ENCODE results near the gene CUL4A.
"Not testable (repeated sequence)": the region's sequence is repeated elsewhere in the genome, so short reads cannot be mapped to it uniquely, and the experiment has no call there.

The CUL4A gene

GRCh38 chr13:113232208-113233003 lies 23.0 kb downstream of the CUL4A start:
- Histone ChIP-seq H3K4me3 (ENCODE audit: low read depth in 1 of 5, low read length in 5 of 5) (no peak overlapping the region), H3K27me3 (ENCODE audit: control insufficient read depth in 5 of 5, insufficient read depth in 4 of 5, low read length in 5 of 5) (no peaks in the 10 kb centered on the region), H3K9me3 (ENCODE audit: control insufficient read depth in 5 of 5, low read length in 5 of 5) (no peaks in the 10 kb centered on the region), H3K9ac (ENCODE audit: low read length in 5 of 5) (no peak overlapping the region), H3K36me3 (ENCODE audit: control insufficient read depth in 5 of 5, insufficient read depth in 5 of 5, low read length in 5 of 5) (peaks cover 9 to 84% (median 64%) of the 10 kb centered on the region in 5 donors), H3K27ac (ENCODE audit: low read depth, low read length) (no peak overlapping the region), H3K4me1 (ENCODE audit: control insufficient read depth in 5 of 5, insufficient read depth in 5 of 5, low read length in 5 of 5) (no peaks in the 10 kb centered on the region)

GRCh38 chr13:113233101-113233500 lies 23.7 kb downstream of the CUL4A start:
- Histone ChIP-seq H3K4me1 (ENCODE audit: control insufficient read depth in 5 of 5, insufficient read depth in 5 of 5, low read length in 5 of 5) (no peaks in the 10 kb centered on the region), H3K36me3 (ENCODE audit: control insufficient read depth in 5 of 5, insufficient read depth in 5 of 5, low read length in 5 of 5) (peaks cover 11 to 87% (median 62%) of the 10 kb centered on the region in 5 donors), H3K9ac (ENCODE audit: low read length in 5 of 5) (no peak overlapping the region), H3K4me3 (ENCODE audit: low read depth in 1 of 5, low read length in 5 of 5) (no peak overlapping the region), H3K27ac (ENCODE audit: low read depth, low read length) (no peak overlapping the region), H3K9me3 (ENCODE audit: control insufficient read depth in 5 of 5, low read length in 5 of 5) (no peaks in the 10 kb centered on the region), H3K27me3 (ENCODE audit: control insufficient read depth in 5 of 5, insufficient read depth in 4 of 5, low read length in 5 of 5) (no peaks in the 10 kb centered on the region)

GRCh38 chr13:113238536-113238935 lies 29.1 kb downstream of the CUL4A start:
- no peak overlapping the region for H3K27ac ChIP-seq (ENCODE audit: low read depth, low read length)
- no peaks in the 10 kb centered on the region for H3K27me3 ChIP-seq (ENCODE audit: control insufficient read depth in 5 of 5, insufficient read depth in 4 of 5, low read length in 5 of 5)
- peaks cover 14 to 87% (median 67%) of the 10 kb centered on the region in 5 donors for H3K36me3 ChIP-seq (ENCODE audit: control insufficient read depth in 5 of 5, insufficient read depth in 5 of 5, low read length in 5 of 5)

GRCh38 chr13:113239357-113239756 lies 29.9 kb downstream of the CUL4A start:
- Histone ChIP-seq H3K36me3 (ENCODE audit: control insufficient read depth in 5 of 5, insufficient read depth in 5 of 5, low read length in 5 of 5) (peaks cover 13 to 87% (median 71%) of the 10 kb centered on the region in 5 donors), H3K27me3 (ENCODE audit: control insufficient read depth in 5 of 5, insufficient read depth in 4 of 5, low read length in 5 of 5) (no peaks in the 10 kb centered on the region), H3K9ac (ENCODE audit: low read length in 5 of 5) (no peak overlapping the region), H3K4me3 (ENCODE audit: low read depth in 1 of 5, low read length in 5 of 5) (no peak overlapping the region), H3K9me3 (ENCODE audit: control insufficient read depth in 5 of 5, low read length in 5 of 5) (no peaks in the 10 kb centered on the region), H3K27ac (ENCODE audit: low read depth, low read length) (no peak overlapping the region), H3K4me1 (ENCODE audit: control insufficient read depth in 5 of 5, insufficient read depth in 5 of 5, low read length in 5 of 5) (peaks cover 0 to 15% (median 6%) of the 10 kb centered on the region in 5 donors)

More at GRCh38 chr13:113238536-113238935, 29.1 kb downstream of the CUL4A start:
- no peaks in the 10 kb centered on the region for H3K9me3 ChIP-seq (ENCODE audit: control insufficient read depth in 5 of 5, low read length in 5 of 5)
- H3K4me3 ChIP-seq (ENCODE audit: low read depth in 1 of 5, low read length in 5 of 5), result no peak overlapping the region
- H3K9ac ChIP-seq (ENCODE audit: low read length in 5 of 5), result no peak overlapping the region
- peaks cover 0 to 15% (median 6%) of the 10 kb centered on the region in 5 donors for H3K4me1 ChIP-seq (ENCODE audit: control insufficient read depth in 5 of 5, insufficient read depth in 5 of 5, low read length in 5 of 5)

GRCh38 chr13:113239986-113240385 lies 30.6 kb downstream of the CUL4A start:
- no peak overlapping the region for H3K27ac ChIP-seq (ENCODE audit: low read depth, low read length)
- H3K4me3 ChIP-seq (ENCODE audit: low read depth in 1 of 5, low read length in 5 of 5), result no peak overlapping the region
- peaks cover 13 to 87% (median 70%) of the 10 kb centered on the region in 5 donors for H3K36me3 ChIP-seq (ENCODE audit: control insufficient read depth in 5 of 5, insufficient read depth in 5 of 5, low read length in 5 of 5)
- H3K4me1 ChIP-seq (ENCODE audit: control insufficient read depth in 5 of 5, insufficient read depth in 5 of 5, low read length in 5 of 5), result peaks cover 0 to 15% (median 6%) of the 10 kb centered on the region in 5 donors
- no peak overlapping the region for H3K9ac ChIP-seq (ENCODE audit: low read length in 5 of 5)
- no peaks in the 10 kb centered on the region for H3K27me3 ChIP-seq (ENCODE audit: control insufficient read depth in 5 of 5, insufficient read depth in 4 of 5, low read length in 5 of 5)
- no peaks in the 10 kb centered on the region for H3K9me3 ChIP-seq (ENCODE audit: control insufficient read depth in 5 of 5, low read length in 5 of 5)

GRCh38 chr13:113241623-113242022 lies 32.2 kb downstream of the CUL4A start:
- H3K9me3 ChIP-seq (ENCODE audit: control insufficient read depth in 5 of 5, low read length in 5 of 5); H3K9ac ChIP-seq (ENCODE audit: low read length in 5 of 5); H3K27ac ChIP-seq (ENCODE audit: low read depth, low read length); H3K27me3 ChIP-seq (ENCODE audit: control insufficient read depth in 5 of 5, insufficient read depth in 4 of 5, low read length in 5 of 5); H3K4me3 ChIP-seq (ENCODE audit: low read depth in 1 of 5, low read length in 5 of 5): not testable (repeated sequence)
- peaks cover 14 to 91% (median 76%) of the 10 kb centered on the region in 5 donors for H3K36me3 ChIP-seq (ENCODE audit: control insufficient read depth in 5 of 5, insufficient read depth in 5 of 5, low read length in 5 of 5)
- H3K4me1 ChIP-seq (ENCODE audit: control insufficient read depth in 5 of 5, insufficient read depth in 5 of 5, low read length in 5 of 5), result peaks cover 0 to 15% (median 6%) of the 10 kb centered on the region in 5 donors

GRCh38 chr13:113243847-113244246 lies 34.4 kb downstream of the CUL4A start:
- no peaks in the 10 kb centered on the region for H3K27me3 ChIP-seq (ENCODE audit: control insufficient read depth in 5 of 5, insufficient read depth in 4 of 5, low read length in 5 of 5)
- H3K9ac ChIP-seq (ENCODE audit: low read length in 5 of 5), result no peak overlapping the region
- peaks cover 0 to 15% (median 6%) of the 10 kb centered on the region in 5 donors for H3K4me1 ChIP-seq (ENCODE audit: control insufficient read depth in 5 of 5, insufficient read depth in 5 of 5, low read length in 5 of 5)
- H3K9me3 ChIP-seq (ENCODE audit: control insufficient read depth in 5 of 5, low read length in 5 of 5), result no peaks in the 10 kb centered on the region
- no peak overlapping the region for H3K4me3 ChIP-seq (ENCODE audit: low read depth in 1 of 5, low read length in 5 of 5)
- peaks cover 22 to 99% (median 90%) of the 10 kb centered on the region in 5 donors for H3K36me3 ChIP-seq (ENCODE audit: control insufficient read depth in 5 of 5, insufficient read depth in 5 of 5, low read length in 5 of 5)
- H3K27ac ChIP-seq (ENCODE audit: low read depth, low read length), result no peak overlapping the region

- H3K4me3 ChIP-seq (ENCODE audit: low read depth in 1 of 5, low read length in 5 of 5), result no peak overlapping the region
- H3K9me3 ChIP-seq (ENCODE audit: control insufficient read depth in 5 of 5, low read length in 5 of 5), result no peaks in the 10 kb centered on the region
- peaks cover 36 to 99% (median 91%) of the 10 kb centered on the region in 5 donors for H3K36me3 ChIP-seq (ENCODE audit: control insufficient read depth in 5 of 5, insufficient read depth in 5 of 5, low read length in 5 of 5)
- H3K27me3 ChIP-seq (ENCODE audit: control insufficient read depth in 5 of 5, insufficient read depth in 4 of 5, low read length in 5 of 5), result no peaks in the 10 kb centered on the region
- H3K9ac ChIP-seq (ENCODE audit: low read length in 5 of 5), result no peak overlapping the region
- H3K4me1 ChIP-seq (ENCODE audit: control insufficient read depth in 5 of 5, insufficient read depth in 5 of 5, low read length in 5 of 5), result no peaks in the 10 kb centered on the region
- no peak overlapping the region for H3K27ac ChIP-seq (ENCODE audit: low read depth, low read length)
These were observed 36.7 kb downstream of the CUL4A start for GRCh38 chr13:113245849-113246796.

- Histone ChIP-seq H3K27ac (ENCODE audit: low read depth, low read length) (no peak overlapping the region), H3K4me1 (ENCODE audit: control insufficient read depth in 5 of 5, insufficient read depth in 5 of 5, low read length in 5 of 5) (no peaks in the 10 kb centered on the region), H3K36me3 (ENCODE audit: control insufficient read depth in 5 of 5, insufficient read depth in 5 of 5, low read length in 5 of 5) (peaks cover 42 to 94% (median 88%) of the 10 kb centered on the region in 5 donors), H3K27me3 (ENCODE audit: control insufficient read depth in 5 of 5, insufficient read depth in 4 of 5, low read length in 5 of 5) (no peaks in the 10 kb centered on the region), H3K9me3 (ENCODE audit: control insufficient read depth in 5 of 5, low read length in 5 of 5) (no peaks in the 10 kb centered on the region), H3K4me3 (ENCODE audit: low read depth in 1 of 5, low read length in 5 of 5) (no peak overlapping the region), H3K9ac (ENCODE audit: low read length in 5 of 5) (no peak overlapping the region)
These were observed 43.2 kb downstream of the CUL4A start for GRCh38 chr13:113252516-113253095.

Measured in subcutaneous abdominal adipose tissue (tissue), 5 donors.